Measurements from ENCODE around the gene THSD7B.

- TF ChIP-seq EZH2 (IDR thresholded peaks at IDR 0.05; ENCODE audit: borderline replicate concordance, low read length) (no peak), CTCF (conservative IDR thresholded peaks at IDR 0.05 in 1 of 2, IDR thresholded peaks at IDR 0.05 in 1 of 2; ENCODE audit: extremely low read depth in 1 of 2, insufficient read depth in 1 of 2, low read depth in 1 of 2, low read length in 2 of 2) (no peak)
These were observed 357.9 kb downstream of the THSD7B start for GRCh38 chr2:137123226-137123625.

All from mammary epithelial cell (primary cell).